Measurements from ENCODE around the gene SEMA3E.

Gene SEMA3E

DNA sequence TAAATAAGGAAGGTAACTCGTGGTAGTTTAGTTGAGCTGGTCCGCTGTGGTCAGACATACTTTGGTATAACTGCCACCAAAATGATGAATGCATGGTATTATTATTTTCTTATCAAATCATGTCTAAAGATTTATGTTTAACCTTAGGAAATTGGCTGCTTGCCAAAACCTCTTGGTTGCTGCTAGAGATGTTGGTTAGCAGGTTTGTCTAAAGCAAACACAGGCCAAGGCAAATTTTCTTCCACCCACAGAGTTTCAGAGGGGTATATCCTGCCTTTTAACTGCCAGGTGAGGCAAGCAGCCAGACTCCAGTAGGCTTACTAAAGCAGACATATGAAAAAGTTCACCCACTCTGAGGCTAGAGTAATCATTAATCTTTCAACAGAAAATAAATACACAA is 101.4 kb downstream of the SEMA3E start:
- peak; percentile 65 for DNase-seq (ENCODE audit: low read depth)

DNA sequence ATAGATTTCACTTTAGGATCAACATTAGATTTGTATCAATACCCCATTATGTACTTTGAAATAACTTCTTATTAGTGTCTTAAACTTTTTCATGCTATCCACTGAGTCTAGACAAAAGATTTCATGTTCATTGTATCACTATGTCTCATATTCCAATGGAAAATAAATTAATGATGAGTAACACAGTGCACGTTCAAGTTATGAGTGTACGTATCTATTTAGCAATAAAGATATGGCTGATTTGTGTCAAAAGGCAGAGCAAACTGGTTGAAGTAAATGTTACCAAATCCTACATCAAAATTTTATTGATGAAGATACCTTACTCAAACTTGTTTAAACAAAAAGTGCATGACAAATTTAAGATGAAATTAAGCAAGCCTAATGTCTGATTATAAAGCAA is 102.4 kb downstream of the SEMA3E start:
- no peak for DNase-seq (ENCODE audit: low read depth)
- no peak overlapping the region for H3K4me3 ChIP-seq (ENCODE audit: low read depth, low read length)
- TF ChIP-seq, protein P1, sequence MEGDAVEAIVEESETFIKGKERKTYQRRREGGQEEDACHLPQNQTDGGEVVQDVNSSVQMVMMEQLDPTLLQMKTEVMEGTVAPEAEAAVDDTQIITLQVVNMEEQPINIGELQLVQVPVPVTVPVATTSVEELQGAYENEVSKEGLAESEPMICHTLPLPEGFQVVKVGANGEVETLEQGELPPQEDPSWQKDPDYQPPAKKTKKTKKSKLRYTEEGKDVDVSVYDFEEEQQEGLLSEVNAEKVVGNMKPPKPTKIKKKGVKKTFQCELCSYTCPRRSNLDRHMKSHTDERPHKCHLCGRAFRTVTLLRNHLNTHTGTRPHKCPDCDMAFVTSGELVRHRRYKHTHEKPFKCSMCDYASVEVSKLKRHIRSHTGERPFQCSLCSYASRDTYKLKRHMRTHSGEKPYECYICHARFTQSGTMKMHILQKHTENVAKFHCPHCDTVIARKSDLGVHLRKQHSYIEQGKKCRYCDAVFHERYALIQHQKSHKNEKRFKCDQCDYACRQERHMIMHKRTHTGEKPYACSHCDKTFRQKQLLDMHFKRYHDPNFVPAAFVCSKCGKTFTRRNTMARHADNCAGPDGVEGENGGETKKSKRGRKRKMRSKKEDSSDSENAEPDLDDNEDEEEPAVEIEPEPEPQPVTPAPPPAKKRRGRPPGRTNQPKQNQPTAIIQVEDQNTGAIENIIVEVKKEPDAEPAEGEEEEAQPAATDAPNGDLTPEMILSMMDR (IDR thresholded peaks at IDR 0.05; ENCODE audit: insufficient read depth, low read depth, low read length, missing control alignments), result no peak

More for the DNA sequence above, 101.4 kb downstream of the SEMA3E start:
- H3K4me3 ChIP-seq (ENCODE audit: low read depth, low read length), result no peak overlapping the region
- TF ChIP-seq, protein P1 (IDR thresholded peaks at IDR 0.05; ENCODE audit: insufficient read depth, low read depth, low read length, missing control alignments), result no peak

DNA sequence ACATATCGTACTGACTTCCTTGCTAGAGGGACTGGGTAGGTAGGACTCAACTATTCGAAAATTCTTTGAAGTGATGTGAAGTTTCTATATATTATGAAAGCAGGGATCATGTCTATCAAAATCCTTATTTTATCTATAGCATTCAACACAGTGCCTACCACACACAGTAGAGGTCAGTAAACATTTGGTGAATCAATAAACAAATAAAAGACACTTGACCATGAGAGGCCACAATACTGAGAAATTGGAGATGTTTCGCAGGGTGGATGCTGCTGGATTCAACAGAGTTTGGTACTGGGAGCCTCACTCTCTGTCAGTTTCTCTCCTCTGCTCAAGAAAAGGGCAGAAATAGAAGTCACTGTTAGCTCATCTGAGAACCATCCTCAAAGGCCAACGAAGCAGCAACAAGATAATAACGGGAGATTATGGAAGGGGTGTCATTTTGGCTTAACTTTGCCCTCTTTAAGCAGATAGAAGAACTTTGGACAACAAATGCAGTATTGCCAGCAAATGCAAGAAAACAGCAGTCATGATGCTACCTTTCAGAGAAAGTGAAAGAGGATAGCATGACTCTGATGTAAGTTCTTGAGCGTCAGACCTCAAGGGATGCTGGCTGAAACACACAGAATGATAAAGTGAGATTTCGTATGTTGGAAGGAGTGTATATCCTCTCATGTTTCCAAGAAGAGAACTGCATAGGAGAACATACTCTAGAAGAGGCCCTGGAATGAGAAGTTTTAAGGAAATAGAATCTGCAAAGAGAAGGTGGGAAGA is 107.6 kb downstream of the SEMA3E start:
- no peak overlapping the region for H3K4me3 ChIP-seq (ENCODE audit: low read depth, low read length)
- TF ChIP-seq, protein P1 (IDR thresholded peaks at IDR 0.05; ENCODE audit: insufficient read depth, low read depth, low read length, missing control alignments), result no peak
- DNase-seq (ENCODE audit: low read depth), result peak; percentile 14

DNA sequence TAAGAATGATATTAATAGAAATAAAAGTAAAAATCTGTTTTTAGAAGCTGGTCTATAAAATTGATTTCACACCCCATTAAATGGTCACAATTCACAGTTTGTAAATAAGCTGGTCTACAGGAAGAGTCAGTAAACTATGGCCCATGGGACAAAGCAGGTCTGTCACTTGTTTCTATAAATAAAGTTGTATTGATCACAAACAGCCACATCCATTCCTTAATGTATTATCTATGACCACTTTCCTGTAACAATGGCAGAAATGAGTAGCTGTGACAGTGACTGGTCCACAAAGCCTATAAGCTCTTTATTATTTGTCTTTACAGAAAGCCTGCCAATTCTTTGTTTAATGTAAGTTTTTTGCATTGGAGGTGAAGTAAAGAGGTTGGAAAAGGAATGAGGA is 114.5 kb downstream of the SEMA3E start:
- H3K4me3 ChIP-seq (ENCODE audit: low read depth, low read length), result no peak overlapping the region
- no peak for DNase-seq (ENCODE audit: low read depth)
- TF ChIP-seq, protein P1 (IDR thresholded peaks at IDR 0.05; ENCODE audit: insufficient read depth, low read depth, low read length, missing control alignments), result no peak

DNA sequence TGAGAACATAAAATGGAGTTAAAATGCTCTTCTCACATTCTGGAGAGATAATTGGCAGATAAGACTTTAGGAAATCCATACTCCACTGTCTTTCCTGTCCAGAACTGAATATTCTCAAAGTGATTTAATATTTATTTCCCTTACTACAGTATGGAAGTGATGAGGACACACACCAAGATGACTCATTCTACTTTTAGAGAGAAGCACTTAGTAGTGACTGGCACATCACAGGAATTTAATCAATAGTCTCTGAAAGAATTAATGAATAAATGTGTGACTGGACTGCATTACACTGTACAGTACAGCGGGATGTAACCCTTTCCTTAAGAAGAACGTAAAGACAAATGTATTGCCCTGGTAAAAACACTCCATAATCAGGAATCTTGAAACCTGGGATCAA is 116.7 kb downstream of the SEMA3E start:
- DNase-seq (ENCODE audit: low read depth), result no peak
- H3K4me3 ChIP-seq (ENCODE audit: low read depth, low read length), result no peak overlapping the region
- TF ChIP-seq, protein P1 (IDR thresholded peaks at IDR 0.05; ENCODE audit: insufficient read depth, low read depth, low read length, missing control alignments), result no peak

DNA sequence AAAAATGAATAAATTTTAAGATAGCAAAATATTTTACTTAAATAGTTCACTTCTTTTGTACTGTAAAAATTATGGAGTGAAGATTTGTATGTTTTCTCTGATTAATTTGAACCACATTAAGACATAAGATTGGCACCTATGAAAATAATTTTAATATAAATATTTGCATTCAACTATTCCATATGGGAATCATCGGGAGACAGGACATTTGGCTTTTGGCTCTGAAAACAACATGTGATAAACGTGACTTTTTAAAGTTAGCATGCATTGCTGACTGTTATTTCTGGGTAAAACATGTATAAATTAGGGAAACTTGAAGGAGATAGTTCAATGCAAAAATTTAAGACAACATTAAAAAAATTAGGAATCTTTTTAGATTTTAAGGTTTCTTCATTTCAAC is 117.2 kb downstream of the SEMA3E start:
- DNase-seq (ENCODE audit: low read depth), result no peak
- H3K4me3 ChIP-seq (ENCODE audit: low read depth, low read length), result no peak overlapping the region
- TF ChIP-seq, protein P1 (IDR thresholded peaks at IDR 0.05; ENCODE audit: insufficient read depth, low read depth, low read length, missing control alignments), result no peak

DNA sequence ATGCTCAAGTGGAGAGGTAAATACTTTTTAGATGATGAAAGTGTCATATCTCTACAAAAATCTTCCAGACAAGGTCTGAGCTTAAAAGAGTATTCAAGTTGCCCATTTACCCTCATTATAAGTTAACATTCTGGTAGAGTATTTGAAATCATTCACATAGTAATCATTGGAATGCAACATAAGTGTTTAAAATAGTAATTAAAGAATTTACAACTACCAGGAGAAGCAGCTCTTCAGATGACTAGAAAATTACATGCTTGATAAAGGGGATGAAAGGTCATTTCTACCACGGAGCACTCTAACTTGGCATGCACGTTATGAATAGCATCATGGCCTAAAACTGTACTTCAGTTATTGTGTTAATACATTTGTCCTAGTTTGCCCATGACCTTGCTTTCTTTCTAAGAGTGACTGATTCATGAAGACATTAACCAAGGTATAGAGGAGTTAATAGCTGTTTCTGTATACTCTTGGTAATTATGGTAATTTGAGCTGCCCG is 120.0 kb downstream of the SEMA3E start:
- H3K4me3 ChIP-seq (ENCODE audit: low read depth, low read length), result no peak overlapping the region
- DNase-seq (ENCODE audit: low read depth), result no peak
- TF ChIP-seq, protein P1 (IDR thresholded peaks at IDR 0.05; ENCODE audit: insufficient read depth, low read depth, low read length, missing control alignments), result no peak
